Astrocyte (in vitro differentiated cells and primary cell): ENCODE measurements around the gene ATXN2L. TPM values are rescaled to one million over a fixed set of nuclear protein-coding genes. Genes with fewer than 3 reads are reported as not detected.

Source experiments
- DNase-seq: peaks from one replicate; pipeline ENCODE4 v3.0.0-alpha.2; 2010; ENCODE audit warnings: low read depth
- FAIRE-seq: peaks from 2 replicates; lab custom pipeline; 2011; peaks lifted over from hg19 to GRCh38; lab: Jason Lieb, UNC
- H2AFZ ChIP-seq: 2 replicates; pipeline ENCODE4 v1.6.0; 2012; ENCODE audit warnings: low read depth, low read length, inconsistent platforms
- H3K27ac ChIP-seq: 2 replicates; pipeline ENCODE4 v1.5.1; 2011; ENCODE audit warnings: low read depth, low read length, inconsistent platforms
- H3K27me3 ChIP-seq: 2 replicates; pipeline ENCODE4 v1.6.0; 2011; ENCODE audit warnings: low read length, inconsistent platforms; ENCODE audit not compliant: insufficient read depth
- H3K36me3 ChIP-seq: 2 replicates; pipeline ENCODE4 v1.5.1; 2011; ENCODE audit warnings: low read length, inconsistent platforms; ENCODE audit not compliant: insufficient read depth
- H3K4me1 ChIP-seq: 2 replicates; pipeline ENCODE4 v1.5.1; 2011; ENCODE audit warnings: low read length, inconsistent platforms; ENCODE audit not compliant: insufficient read depth
- H3K4me2 ChIP-seq: 2 replicates; pipeline ENCODE4 v1.6.0; 2012; ENCODE audit warnings: low read length, inconsistent platforms
- H3K4me3 ChIP-seq: 2 replicates; pipeline ENCODE4 v1.5.1; 2011; ENCODE audit warnings: low read depth, mild to moderate bottlenecking, low read length, inconsistent platforms; ENCODE audit not compliant: insufficient read depth
- H3K79me2 ChIP-seq: 2 replicates; pipeline ENCODE4 v1.6.0; 2012; ENCODE audit warnings: mild to moderate bottlenecking, low read length, inconsistent platforms; ENCODE audit not compliant: insufficient read depth
- H3K9ac ChIP-seq: 2 replicates; pipeline ENCODE4 v1.6.0; 2012; ENCODE audit warnings: mild to moderate bottlenecking, low read length, inconsistent platforms
- H3K9me3 ChIP-seq: 2 replicates; pipeline ENCODE4 v1.5.1; 2012; ENCODE audit warnings: low read depth, mild to moderate bottlenecking, low read length, inconsistent platforms; ENCODE audit not compliant: insufficient read depth
- H4K20me1 ChIP-seq: 2 replicates; pipeline ENCODE4 v1.6.0; 2012; ENCODE audit warnings: low read length, inconsistent platforms; ENCODE audit not compliant: insufficient read depth
- H3K27ac Mint-ChIP-seq: one replicate; pipeline ENCODE4 v1.8.0; 2021; ENCODE audit warnings: mild to moderate bottlenecking, mixed read lengths; ENCODE audit not compliant: unreplicated experiment
- H3K27me3 Mint-ChIP-seq: one replicate; pipeline ENCODE4 v1.8.0; 2021; ENCODE audit warnings: low read depth, mixed read lengths; ENCODE audit not compliant: unreplicated experiment
- H3K36me3 Mint-ChIP-seq: one replicate; pipeline ENCODE4 v1.8.0; 2021; ENCODE audit warnings: low read depth, mixed read lengths; ENCODE audit not compliant: unreplicated experiment
- H3K4me1 Mint-ChIP-seq: one replicate; pipeline ENCODE4 v1.8.0; 2021; ENCODE audit warnings: low read depth, mixed read lengths; ENCODE audit not compliant: unreplicated experiment
- H3K4me3 Mint-ChIP-seq: one replicate; pipeline ENCODE4 v1.8.0; 2021; ENCODE audit warnings: mild to moderate bottlenecking, moderate library complexity, mixed read lengths; ENCODE audit not compliant: unreplicated experiment
- H3K9me3 Mint-ChIP-seq: one replicate; pipeline ENCODE4 v1.8.0; 2021; ENCODE audit warnings: mild to moderate bottlenecking, mixed read lengths; ENCODE audit not compliant: unreplicated experiment
- CTCF ChIP-seq: IDR thresholded peaks from 2 replicates; pipeline ENCODE4 v1.5.1; 2011; ENCODE audit warnings: low read depth, mild to moderate bottlenecking, inconsistent platforms, low read length, moderate library complexity; ENCODE audit not compliant: insufficient read depth
- EZH2 ChIP-seq: IDR thresholded peaks from 2 replicates; pipeline ENCODE4 v1.6.1; 2012; ENCODE audit warnings: mild to moderate bottlenecking, low read length, inconsistent platforms; ENCODE audit not compliant: insufficient read depth
- total RNA-seq: library from RNA; stranded (reverse); gene quantifications from 2 replicates; pipeline ENCODE4 v1.2.1, GENCODE V29; 2021

The ATXN2L gene
- total RNA-seq, 1 donor from 2014 or later = 191 TPM

GRCh38 chr16:28836761-28837064 lies 13.9 kb downstream of the ATXN2L start:
- Histone ChIP-seq H3K9ac (no peak overlapping the region), H3K4me3 (no peak overlapping the region), H2AFZ (no peak overlapping the region), H3K4me2 (no peak overlapping the region), H3K9me3 (no peaks in the 10 kb centered on the region), H3K27me3 (no peaks in the 10 kb centered on the region), H4K20me1 (peaks cover 53% of the 10 kb centered on the region), H3K27ac (no peak overlapping the region), H3K4me1 (no peaks in the 10 kb centered on the region), H3K36me3 (peaks cover 48% of the 10 kb centered on the region), H3K79me2 (peaks cover 14% of the 10 kb centered on the region)
- Mint-ChIP-seq H3K4me1 (peaks cover 1% of the 10 kb centered on the region), H3K4me3 (no peak overlapping the region), H3K9me3 (no peaks in the 10 kb centered on the region), H3K27ac (no peak overlapping the region), H3K36me3 (peaks cover 27% of the 10 kb centered on the region), H3K27me3 (no peaks in the 10 kb centered on the region)
- TF ChIP-seq EZH2 = no peak
- DNase-seq (no peak), FAIRE-seq (no peak)

- peaks cover 45% of the 10 kb centered on the region for H3K36me3 ChIP-seq
- H3K27me3 Mint-ChIP-seq = no peaks in the 10 kb centered on the region
- DNase-seq (no peak), FAIRE-seq (no peak)
- peaks cover 42% of the 10 kb centered on the region for H4K20me1 ChIP-seq
- no peaks in the 10 kb centered on the region for H3K9me3 ChIP-seq
- H3K27ac ChIP-seq = no peak overlapping the region
- peaks cover 9% of the 10 kb centered on the region for H3K79me2 ChIP-seq
- H3K27me3 ChIP-seq = no peaks in the 10 kb centered on the region
- H3K4me1 Mint-ChIP-seq = no peaks in the 10 kb centered on the region
- no peak overlapping the region for H3K9ac ChIP-seq
- no peak overlapping the region for H3K4me3 ChIP-seq
- no peaks in the 10 kb centered on the region for H3K4me1 ChIP-seq
- no peak overlapping the region for H3K4me2 ChIP-seq
- peaks cover 19% of the 10 kb centered on the region for H3K36me3 Mint-ChIP-seq
- no peak overlapping the region for H3K4me3 Mint-ChIP-seq
- H2AFZ ChIP-seq = no peak overlapping the region
- H3K9me3 Mint-ChIP-seq = no peaks in the 10 kb centered on the region
- no peak for TF ChIP-seq CTCF
- no peak for TF ChIP-seq EZH2
- H3K27ac Mint-ChIP-seq = peak overlapping the region; percentile 72
Observed at GRCh38 chr16:28837672-28838557, 15.1 kb downstream of the ATXN2L start.

DNA sequence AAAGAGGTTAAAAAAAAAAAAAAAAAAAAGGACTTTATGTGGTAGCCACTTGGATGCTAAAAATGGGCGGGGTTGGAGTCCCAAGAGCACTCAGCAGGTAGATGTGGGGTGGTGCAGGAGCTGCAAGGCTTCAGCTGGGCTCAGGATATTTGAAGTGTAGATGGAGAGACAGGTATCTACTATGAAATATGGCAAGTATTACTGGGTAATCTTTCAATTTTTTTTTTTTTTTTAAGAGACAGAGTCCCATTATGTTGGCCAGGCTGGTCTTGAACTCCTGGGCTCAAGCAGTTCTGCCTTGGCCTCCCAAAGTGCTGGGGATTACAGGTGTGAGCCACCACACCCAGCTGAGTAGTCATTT lies 15.7 kb downstream of the ATXN2L start:
- H3K79me2 ChIP-seq = peaks cover 8% of the 10 kb centered on the region
- no peak overlapping the region for H3K27ac ChIP-seq
- no peaks in the 10 kb centered on the region for H3K4me1 ChIP-seq
- peaks cover 42% of the 10 kb centered on the region for H3K36me3 ChIP-seq
- Mint-ChIP-seq H3K4me3 (no peak overlapping the region), H3K4me1 (no peaks in the 10 kb centered on the region), H3K27ac (peak overlapping the region; percentile 59), H3K27me3 (no peaks in the 10 kb centered on the region), H3K9me3 (no peaks in the 10 kb centered on the region), H3K36me3 (peaks cover 16% of the 10 kb centered on the region)
- TF ChIP-seq CTCF = no peak
- no peak for TF ChIP-seq EZH2
- H2AFZ ChIP-seq = no peak overlapping the region
- no peak for DNase-seq
- H3K9ac ChIP-seq = no peak overlapping the region
- H4K20me1 ChIP-seq = peaks cover 36% of the 10 kb centered on the region
- H3K4me2 ChIP-seq = no peak overlapping the region
- no peaks in the 10 kb centered on the region for H3K27me3 ChIP-seq
- no peak for FAIRE-seq
- H3K4me3 ChIP-seq = no peak overlapping the region
- no peaks in the 10 kb centered on the region for H3K9me3 ChIP-seq
